SK-N-SH (cell line): ENCODE data around the gene ANAPC5. TPM values are rescaled to one million over a fixed set of nuclear protein-coding genes. Genes with fewer than 3 reads are reported as not detected.

ENCODE experiments used
- CTCF ChIA-PET: fragments of 300-600, 350-600 bp; formaldehyde crosslinking; extraction: SDS; loops from one replicate; lab custom pipeline; 2021; lab: Yijun Ruan, JAX
- POLR2A ChIA-PET: fragments of 350-600 bp; sonication (Branson Sonifier 250); formaldehyde crosslinking; extraction: SDS; loops from one replicate; lab custom pipeline; 2020; ENCODE audit warnings: antibody characterized with exemption, inconsistent platforms; lab: Yijun Ruan, JAX
- DNase-seq: peaks from one replicate; pipeline ENCODE4 v3.0.0; 2012
- H2AFZ ChIP-seq: fragments of 200-600 bp; sonication (generic); 2 replicates; pipeline ENCODE4 v1.8.1; 2016; ENCODE audit warnings: antibody characterized with exemption, mild to moderate bottlenecking, low read depth
- H3F3A ChIP-seq: fragments of 200-600 bp; sonication (generic); replicated peaks from 2 replicates; pipeline ENCODE3; 2016; ENCODE audit warnings: antibody characterized with exemption, mild to moderate bottlenecking; ENCODE audit not compliant: insufficient read depth
- H3K27ac ChIP-seq, 2 experiments: fragments of 200-500 bp in 1 of 2; fragments of 200-600 bp in 1 of 2; sonication (Bioruptor generic) in 1 of 2; sonication (generic), shearing (Covaris generic) in 1 of 2; 2 replicates each; pipeline versions ENCODE4 v1.5.1 to v1.6.1; 2014 to 2016; ENCODE audit warnings: low read depth in 2 of 2, inconsistent platforms in 1 of 2, low read length in 1 of 2, mild to moderate bottlenecking in 1 of 2, mixed read lengths in 1 of 2
- H3K27me3 ChIP-seq: fragments of 200-600 bp; sonication (generic), shearing (Covaris generic); 2 replicates; pipeline ENCODE4 v1.6.1; 2016; ENCODE audit warnings: mixed run types; ENCODE audit not compliant: insufficient read depth
- H3K36me3 ChIP-seq, 2 experiments: fragments of 200-500 bp in 1 of 2; fragments of 200-600 bp in 1 of 2; sonication (Bioruptor generic) in 1 of 2; sonication (generic) in 1 of 2; replicated peaks in 1 of 2; 2 replicates each; pipeline versions ENCODE3 to v1.5.1; 2014 to 2016; ENCODE audit warnings: low read length in 1 of 2, mild to moderate bottlenecking in 1 of 2; ENCODE audit not compliant: insufficient read depth in 2 of 2, control insufficient read depth in 1 of 2
- H3K4me1 ChIP-seq, 2 experiments: fragments of 200-500 bp in 1 of 2; fragments of 200-600 bp in 1 of 2; sonication (Bioruptor generic) in 1 of 2; sonication (generic), shearing (Covaris generic) in 1 of 2; 2 replicates each; pipeline versions ENCODE4 v1.5.1 to v1.6.1; 2014 to 2016; ENCODE audit warnings: low read depth in 1 of 2, low read length in 1 of 2, mixed run types in 1 of 2; ENCODE audit not compliant: insufficient read depth in 2 of 2, control insufficient read depth in 1 of 2
- H3K4me2 ChIP-seq: fragments of 200-600 bp; sonication (generic), shearing (Covaris generic); 2 replicates; pipeline ENCODE4 v1.6.1; 2017; ENCODE audit warnings: mixed run types
- H3K4me3 ChIP-seq, 2 experiments: fragments of 200-500 bp in 1 of 2; fragments of 200-600 bp in 1 of 2; sonication (Bioruptor generic) in 1 of 2; sonication (generic), shearing (Covaris generic) in 1 of 2; 2 replicates each; pipeline versions ENCODE4 v1.5.1 to v1.8.1; 2014 to 2016; ENCODE audit warnings: low read depth in 2 of 2, inconsistent platforms in 1 of 2, low read length in 1 of 2, mild to moderate bottlenecking in 1 of 2, mixed read lengths in 1 of 2, moderate library complexity in 1 of 2
- H3K79me2 ChIP-seq: fragments of 200-600 bp; sonication (generic); 2 replicates; pipeline ENCODE4 v1.8.1; 2017; ENCODE audit warnings: mild to moderate bottlenecking; ENCODE audit not compliant: insufficient read depth
- H3K9ac ChIP-seq: fragments of 200-600 bp; sonication (generic); 2 replicates; pipeline ENCODE4 v1.6.1; 2017; ENCODE audit warnings: mixed run types
- H3K9me2 ChIP-seq: fragments of 200-600 bp; sonication (generic); 2 replicates; pipeline ENCODE4 v1.6.1; 2017; ENCODE audit warnings: mixed run types
- H3K9me3 ChIP-seq: fragments of 200-600 bp; sonication (generic); 2 replicates; pipeline ENCODE4 v1.6.1; 2017; ENCODE audit warnings: mixed run types, mild to moderate bottlenecking, moderate library complexity
- H4K20me1 ChIP-seq: fragments of 200-600 bp; sonication (generic); 2 replicates; pipeline ENCODE4 v1.6.1; 2017; ENCODE audit warnings: mild to moderate bottlenecking, mixed run types; ENCODE audit not compliant: insufficient read depth
- CHD2 ChIP-seq: fragments of 150-350 bp; IDR thresholded peaks from 2 replicates; pipeline ENCODE4 v1.6.1; 2018; ENCODE audit warnings: low read length; ENCODE audit not compliant: partially characterized antibody
- CTCF ChIP-seq: fragments of 200-600 bp; sonication (generic); IDR thresholded peaks from 2 replicates; pipeline ENCODE4 v1.6.1; 2017; ENCODE audit warnings: antibody characterized with exemption, mild to moderate bottlenecking, moderate library complexity
- ELF1 ChIP-seq: IDR thresholded peaks from 2 replicates; pipeline ENCODE4 v1.4.0; 2012
- EZH2phosphoT487 ChIP-seq: fragments of 200-600 bp; sonication (generic); IDR thresholded peaks from 2 replicates; pipeline ENCODE4 v1.6.1; 2017; ENCODE audit warnings: low read depth, mixed run types, mild to moderate bottlenecking, antibody characterized with exemption, moderate library complexity, borderline replicate concordance
- FOSL2 ChIP-seq: IDR thresholded peaks from 2 replicates; pipeline ENCODE4 v1.4.0; 2012; ENCODE audit warnings: low read depth, mild to moderate bottlenecking, moderate library complexity, borderline replicate concordance
- FOXM1 ChIP-seq: IDR thresholded peaks from 2 replicates; pipeline ENCODE4 v1.4.0; 2012; ENCODE audit warnings: low read depth, mild to moderate bottlenecking
- GATA2 ChIP-seq: sonication (generic); formaldehyde crosslinking; IDR thresholded peaks from 2 replicates; pipeline ENCODE4 v1.5.0; 2020; ENCODE audit warnings: mild to moderate bottlenecking, missing genetic modification reagents
- JUND ChIP-seq: IDR thresholded peaks from 2 replicates; pipeline ENCODE4 v1.4.0; 2012
- MAX ChIP-seq: IDR thresholded peaks from 2 replicates; pipeline ENCODE4 v1.4.0; 2012; ENCODE audit warnings: low read depth
- MEF2A ChIP-seq: IDR thresholded peaks from 2 replicates; pipeline ENCODE4 v1.4.0; 2012; ENCODE audit warnings: low read depth, borderline replicate concordance
- MXI1 ChIP-seq: IDR thresholded peaks from 2 replicates; pipeline ENCODE4 v1.6.1; 2012; ENCODE audit warnings: mild to moderate bottlenecking, low read depth, low read length, improper control_type of control experiment
- NFIC ChIP-seq: IDR thresholded peaks from 2 replicates; pipeline ENCODE4 v1.4.0; 2012; ENCODE audit warnings: borderline replicate concordance
- NRF1 ChIP-seq: IDR thresholded peaks from 2 replicates; pipeline ENCODE4 v1.6.1; 2012; ENCODE audit warnings: low read depth, mild to moderate bottlenecking, low read length
- PBX3 ChIP-seq: IDR thresholded peaks from 2 replicates; pipeline ENCODE4; 2012
- POLR2AphosphoS5 ChIP-seq: IDR thresholded peaks from 2 replicates; pipeline ENCODE4 v1.6.1; 2012; ENCODE audit warnings: low read depth, low read length
- RAD21 ChIP-seq: IDR thresholded peaks from 2 replicates; pipeline ENCODE4 v1.6.1; 2012; ENCODE audit warnings: mild to moderate bottlenecking, low read length
- RCOR1 ChIP-seq: fragments of 150-350 bp; IDR thresholded peaks from 2 replicates; pipeline ENCODE4 v1.6.1; 2017; ENCODE audit warnings: antibody characterized with exemption, low read length
- RXRA ChIP-seq: IDR thresholded peaks from 2 replicates; pipeline ENCODE4 v1.4.0; 2012; ENCODE audit warnings: low read depth, mild to moderate bottlenecking, borderline replicate concordance
- SMC3 ChIP-seq: IDR thresholded peaks from 2 replicates; pipeline ENCODE4 v1.6.1; 2012; ENCODE audit warnings: low read depth, low read length, improper control_type of control experiment
- TAF1 ChIP-seq: IDR thresholded peaks from 2 replicates; pipeline ENCODE4 v1.6.1; 2012; ENCODE audit warnings: low read depth, mild to moderate bottlenecking, low read length, moderate library complexity, borderline replicate concordance
- TCF12 ChIP-seq: IDR thresholded peaks from 2 replicates; pipeline ENCODE4 v1.4.0; 2012
- TEAD4 ChIP-seq: IDR thresholded peaks from 2 replicates; pipeline ENCODE4 v1.4.0; 2012; ENCODE audit warnings: mild to moderate bottlenecking, borderline replicate concordance; ENCODE audit not compliant: insufficient read depth
- USF1 ChIP-seq: IDR thresholded peaks from 2 replicates; pipeline ENCODE4 v1.4.0; 2012; ENCODE audit warnings: low read depth, borderline replicate concordance
- USF2 ChIP-seq: fragments of 150-350 bp; IDR thresholded peaks from 2 replicates; pipeline ENCODE4 v1.6.1; 2017; ENCODE audit warnings: antibody characterized with exemption, low read length, low read depth, borderline replicate concordance
- WGBS: methylation state at CpG from one replicate; pipeline ENCODE4 v1.1.6; 2017; ENCODE audit warnings: low lambda C conversion rate; 5-methylcytosine and 5-hydroxymethylcytosine counted together
- polyA plus RNA-seq, 3 experiments: library from polyadenylated mRNA; depleted of rRNA; stranded (reverse); fragments of >200 nt; gene quantifications; 2 replicates each; pipeline ENCODE4 v1.2.3, GENCODE V29; 2012

Gene ANAPC5
- polyA plus RNA-seq, 1 of the 3 experiments (the other 2 are of a cell fraction): 110 TPM

GRCh38 chr12:121399391-121400331, 47.5 kb upstream of the ANAPC5 start, which contains the start of gene RNF34:
TSS of gene RNF34 (plus strand) at chr12:121400118. CDS start at chr12:121400213, 95 bp downstream.
- H3K4me3 ChIP-seq: peak within 1 kb of the TSS; percentile 77 to 81
- H3K4me2 ChIP-seq: peak within 1 kb of the TSS; percentile 89
- H4K20me1 ChIP-seq: peaks cover 10% of the 10 kb centered on the region; the same call in 1 of the 2 replicates
- H3K36me3 ChIP-seq: peaks cover 2 to 14% of the 10 kb centered on the region in 2 experiments
- no peaks in the 10 kb centered on the region for H3K27me3 ChIP-seq
- peak within 1 kb of the TSS; percentile 81 for H3K9ac ChIP-seq
- H3K9me2 ChIP-seq: no peaks in the 10 kb centered on the region
- ChIA-PET POLR2A (interaction anchor here (0.6 to 2.5 kb wide), 10 partner anchors 8 to 367 kb away, joined by 3 to 20 read pairs (median 4); partner anchors contain the start of gene ANAPC5), CTCF (interaction anchor here (0.7 to 2.2 kb wide), 4 partner anchors 43 to 65 kb away, joined by 3 to 11 read pairs (median 4); no protein-coding TSS in a partner anchor)
- peaks cover 58% of the 10 kb centered on the region for H3K79me2 ChIP-seq
- peaks cover 4 to 8% of the 10 kb centered on the region in 2 experiments; a peak in 3 of 4 replicates for H3K4me1 ChIP-seq
- no peaks in the 10 kb centered on the region for H3F3A ChIP-seq
- H2AFZ ChIP-seq: peak within 1 kb of the TSS; percentile 77
- WGBS: under 1% methylated on average over 49 of the region's 77 CpGs
- H3K27ac ChIP-seq: peak within 1 kb of the TSS; percentile 73 to 84
- DNase-seq: peak; percentile 96
- no peaks in the 10 kb centered on the region for H3K9me3 ChIP-seq
- TF ChIP-seq TAF1: peak; percentile 95
- TF ChIP-seq NRF1: peak; percentile 62
- no peak for TF ChIP-seq TCF12
- no peak for TF ChIP-seq USF2
- peak; percentile 63; the same call in 1 of the 2 replicates for TF ChIP-seq USF1
- TF ChIP-seq MAX: peak; percentile 82; the same call in 1 of the 2 replicates
- TF ChIP-seq RCOR1: no peak
- TF ChIP-seq RAD21: peak; percentile 1; the same call in 1 of the 2 replicates
- peak; percentile 98 for TF ChIP-seq POLR2AphosphoS5
- TF ChIP-seq PBX3: peak; percentile 99
- peak; percentile 18; the same call in 1 of the 2 replicates for TF ChIP-seq NFIC
- 0 out of 2 replicates have a peak, but pooled peaks have one; percentile 37 for TF ChIP-seq FOXM1
- peak; percentile 87 for TF ChIP-seq MXI1
- TF ChIP-seq ELF1: peak; percentile 60; the same call in 1 of the 2 replicates
- no peak for TF ChIP-seq EZH2phosphoT487
- TF ChIP-seq FOSL2: no peak
- no peak for TF ChIP-seq JUND
- no peak for TF ChIP-seq RXRA
- TF ChIP-seq MEF2A: no peak
- TF ChIP-seq SMC3: 0 out of 2 replicates have a peak, but pooled peaks have one; percentile 2
- TF ChIP-seq GATA2 (CRISPR knock-in tag): peak; percentile 29; the same call in 1 of the 2 replicates
- peak; percentile 84 for TF ChIP-seq CHD2
- no peak for TF ChIP-seq CTCF
- no peak for TF ChIP-seq TEAD4
